ENCODE data around the gene TPCN1.

The TPCN1 gene

DNA sequence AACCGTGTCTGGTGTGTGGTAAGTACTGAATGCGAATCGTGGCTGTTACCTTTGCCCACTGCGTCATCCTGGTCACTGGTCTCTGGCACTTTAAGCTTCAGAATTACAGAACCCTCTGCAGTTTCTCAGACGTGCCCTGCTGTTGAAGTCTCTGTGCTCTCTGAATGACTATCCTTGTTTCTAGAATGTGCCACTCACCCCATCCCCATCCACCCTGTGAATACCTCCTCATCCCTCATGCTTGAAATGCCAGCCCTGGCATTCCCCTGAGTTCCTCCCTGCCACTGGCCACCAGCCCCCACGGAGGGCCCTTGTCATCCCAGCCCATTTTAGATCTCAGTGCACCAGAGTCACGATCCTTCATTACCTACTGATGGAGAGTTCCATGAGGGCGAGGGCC lies 21.3 kb downstream of the TPCN1 start:
- no peak for DNase-seq

DNA sequence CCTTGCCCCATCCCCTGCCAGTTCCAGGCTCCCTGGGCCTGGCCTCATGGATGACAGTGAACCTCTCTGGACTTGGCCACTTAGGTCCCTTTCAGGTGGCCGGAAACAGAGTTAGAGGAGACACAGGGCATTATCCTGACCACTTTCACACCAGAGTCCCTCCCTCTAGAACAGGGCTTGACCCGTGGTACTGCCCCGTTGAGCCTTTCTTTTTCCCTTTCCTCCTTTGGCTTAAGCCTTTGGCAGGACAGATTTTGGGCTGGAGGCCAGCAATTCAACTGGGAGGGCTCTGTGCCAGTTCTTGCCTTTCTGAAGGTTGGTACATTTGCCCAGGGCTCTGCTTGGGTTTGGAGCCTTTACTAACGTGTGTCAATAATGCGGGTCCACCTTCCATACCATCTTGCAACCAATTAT lies 22.8 kb downstream of the TPCN1 start:
- no peak for DNase-seq

DNA sequence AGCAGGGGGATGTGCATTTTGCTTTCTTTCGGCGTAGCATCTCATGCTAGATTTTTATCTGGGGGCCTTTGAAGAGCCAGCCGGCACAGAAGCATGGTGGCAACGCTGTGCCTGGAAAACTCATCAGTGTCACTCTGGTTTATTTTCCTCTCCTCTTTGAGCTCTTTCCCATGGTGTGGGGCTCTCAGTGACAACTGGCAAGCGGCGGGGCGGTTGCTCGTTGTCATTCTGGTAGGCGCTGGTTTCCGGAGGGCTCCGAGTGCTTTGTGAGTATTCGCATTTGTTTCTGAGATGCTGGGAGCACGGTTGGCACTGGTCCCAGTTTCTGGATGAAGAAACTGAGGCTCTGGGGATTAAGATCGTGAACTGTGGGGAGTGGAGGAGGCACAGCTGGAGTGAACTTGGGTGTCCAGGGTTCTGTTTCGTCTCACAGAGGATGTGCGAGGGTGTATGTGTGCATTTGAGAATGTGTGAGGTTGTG lies 23.3 kb downstream of the TPCN1 start:
- DNase-seq, result no peak

DNA sequence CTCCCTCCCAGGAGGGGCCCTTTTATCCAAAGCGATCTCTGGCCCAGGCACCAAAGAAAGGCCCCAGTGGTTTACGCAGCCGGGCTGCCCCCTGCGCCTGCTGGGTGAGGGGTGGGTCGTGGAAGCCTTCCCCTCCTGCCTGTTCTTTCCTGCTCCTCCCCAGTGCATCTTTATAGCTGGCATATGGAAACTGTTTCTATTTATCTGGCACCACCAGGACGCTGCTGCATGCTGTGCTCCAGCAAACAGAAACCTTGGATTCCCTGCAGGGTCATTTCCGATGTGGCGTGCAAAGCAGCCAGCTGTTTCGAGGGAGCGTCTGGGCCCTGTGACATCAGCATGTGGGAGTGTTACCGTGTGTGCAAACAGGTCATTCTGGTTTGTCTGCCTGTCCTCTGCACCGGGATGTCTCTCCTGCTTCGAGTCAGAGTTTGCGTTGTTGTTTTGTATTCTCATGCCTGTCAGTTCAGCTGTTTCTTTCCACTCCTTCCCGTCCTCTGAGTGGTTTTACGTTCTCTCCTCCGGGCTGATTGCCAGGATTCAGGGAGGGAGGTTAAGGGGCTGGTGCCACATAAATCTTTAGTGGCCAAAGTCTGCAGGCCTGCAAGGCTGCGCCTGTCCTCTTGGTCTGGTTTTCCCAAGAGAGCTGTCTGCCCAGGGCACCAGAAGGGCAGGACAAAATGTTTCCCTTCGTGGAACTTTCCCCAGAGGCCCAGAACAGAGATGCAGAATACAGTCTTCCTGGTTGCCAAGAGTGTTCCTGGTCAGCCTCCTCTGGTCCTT lies 24.6 kb downstream of the TPCN1 start:
- DNase-seq, result no peak

DNA sequence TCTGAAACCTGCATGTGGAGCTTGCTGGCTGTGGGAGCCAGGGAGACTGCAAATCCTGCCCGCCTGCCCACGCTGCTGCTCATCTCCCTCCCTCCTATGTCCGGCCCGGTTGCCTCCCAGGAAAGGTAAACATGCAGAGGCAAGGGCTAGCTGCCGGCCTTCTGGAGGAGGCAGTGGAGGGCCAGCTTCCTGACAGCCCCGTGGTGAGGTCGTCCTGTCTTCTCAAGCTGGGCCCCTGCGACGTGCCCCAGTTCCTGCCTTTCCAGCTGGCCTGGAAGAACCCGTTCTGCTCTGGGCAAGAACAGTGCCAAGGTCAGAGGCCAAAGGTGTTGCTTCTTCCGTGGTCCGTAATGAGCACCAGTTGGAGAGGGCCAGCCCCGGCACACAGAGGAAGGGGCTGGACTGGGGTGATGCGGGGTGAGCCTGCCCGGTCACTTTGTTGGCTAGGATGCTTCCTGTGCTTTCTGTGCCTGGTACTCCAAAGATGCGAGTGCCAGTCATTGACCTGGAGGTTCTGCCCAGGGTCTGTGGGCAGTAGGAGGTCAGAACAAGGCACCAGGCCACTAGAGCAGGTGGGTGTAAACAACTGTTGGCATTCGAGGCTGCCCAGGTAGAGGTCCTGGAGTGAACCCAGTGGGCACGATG lies 25.3 kb downstream of the TPCN1 start:
- DNase-seq, result no peak

DNA sequence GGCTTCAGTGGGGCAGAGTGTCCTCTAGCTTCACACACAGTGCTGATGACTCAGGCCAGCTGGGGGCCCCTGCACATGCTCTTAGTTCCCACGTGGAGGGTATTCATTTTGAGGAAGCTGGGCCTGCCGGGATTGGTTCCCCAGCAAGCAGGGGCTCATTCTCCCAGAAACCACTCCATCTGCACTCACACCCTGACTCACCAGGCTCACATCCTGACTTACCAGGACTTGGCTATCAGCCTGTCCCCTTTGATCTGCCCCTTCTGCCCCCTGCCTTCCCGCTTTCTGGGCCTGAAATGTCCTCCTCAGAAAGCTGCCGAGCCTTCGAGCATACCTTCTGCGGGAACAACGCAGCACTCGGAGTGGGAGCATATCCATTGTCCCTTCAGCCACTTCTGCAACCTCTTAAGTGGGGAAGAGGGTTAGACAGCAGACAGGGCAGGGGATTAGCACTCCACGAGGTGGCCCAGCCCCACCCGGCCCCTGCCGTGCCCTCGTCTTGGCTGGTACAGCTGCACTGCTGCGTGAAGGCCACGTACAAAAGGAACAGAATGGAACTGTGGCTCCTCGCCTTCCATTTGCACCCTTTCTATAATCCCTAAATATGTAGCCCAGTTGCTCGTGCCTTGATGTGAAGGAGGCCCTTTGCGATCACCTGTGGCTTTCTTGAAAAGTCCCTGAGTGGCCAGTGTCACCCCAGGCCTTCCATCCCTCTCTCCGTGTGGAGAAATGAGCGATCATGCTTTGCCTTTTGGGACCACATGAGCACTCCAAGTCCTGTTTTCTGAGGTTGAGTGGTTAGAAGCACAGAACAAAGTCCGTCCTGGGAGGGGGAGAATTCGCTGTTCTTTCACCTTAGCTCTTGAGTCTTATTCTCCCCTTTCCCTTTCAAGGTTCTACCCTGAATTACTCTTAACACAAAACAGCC lies 26.1 kb downstream of the TPCN1 start:
- DNase-seq, result no peak

DNA sequence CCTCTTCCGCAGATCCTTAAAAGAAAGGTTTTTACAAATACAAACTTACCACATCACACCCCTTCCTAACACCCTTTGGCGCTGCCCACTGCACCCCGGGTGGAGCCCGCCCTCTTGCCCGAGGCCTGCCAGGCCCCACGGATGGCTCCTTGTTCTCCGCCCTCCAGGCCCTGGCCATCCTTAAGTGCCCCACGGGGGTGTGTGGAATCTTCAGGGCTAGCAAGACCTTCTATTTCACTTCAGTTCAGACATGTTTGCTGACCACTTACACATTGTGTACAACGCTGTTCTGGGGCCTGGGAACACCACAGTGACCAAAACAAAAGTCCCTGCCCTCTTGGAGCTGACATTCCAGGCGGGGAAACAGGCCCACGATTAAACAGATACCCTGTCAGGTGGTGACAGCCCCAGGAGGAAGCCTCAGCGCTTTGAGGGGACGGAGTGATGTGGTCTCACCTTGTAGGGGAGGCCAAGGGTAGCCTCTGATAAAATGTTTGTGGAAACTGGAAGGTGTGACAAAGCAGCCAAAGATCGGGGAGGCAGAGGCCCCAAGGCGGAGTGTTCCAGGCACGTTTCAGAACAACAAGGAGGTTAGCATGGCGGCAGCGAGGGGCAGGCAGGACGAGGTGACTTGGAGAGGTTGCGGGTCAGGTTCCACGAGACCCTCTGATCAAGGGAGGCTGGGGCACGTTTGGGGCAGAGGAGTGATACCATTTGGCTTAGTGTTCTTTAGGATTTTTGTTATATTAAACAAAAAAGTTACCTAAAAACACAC lies 27.0 kb downstream of the TPCN1 start:
- no peak for DNase-seq

DNA sequence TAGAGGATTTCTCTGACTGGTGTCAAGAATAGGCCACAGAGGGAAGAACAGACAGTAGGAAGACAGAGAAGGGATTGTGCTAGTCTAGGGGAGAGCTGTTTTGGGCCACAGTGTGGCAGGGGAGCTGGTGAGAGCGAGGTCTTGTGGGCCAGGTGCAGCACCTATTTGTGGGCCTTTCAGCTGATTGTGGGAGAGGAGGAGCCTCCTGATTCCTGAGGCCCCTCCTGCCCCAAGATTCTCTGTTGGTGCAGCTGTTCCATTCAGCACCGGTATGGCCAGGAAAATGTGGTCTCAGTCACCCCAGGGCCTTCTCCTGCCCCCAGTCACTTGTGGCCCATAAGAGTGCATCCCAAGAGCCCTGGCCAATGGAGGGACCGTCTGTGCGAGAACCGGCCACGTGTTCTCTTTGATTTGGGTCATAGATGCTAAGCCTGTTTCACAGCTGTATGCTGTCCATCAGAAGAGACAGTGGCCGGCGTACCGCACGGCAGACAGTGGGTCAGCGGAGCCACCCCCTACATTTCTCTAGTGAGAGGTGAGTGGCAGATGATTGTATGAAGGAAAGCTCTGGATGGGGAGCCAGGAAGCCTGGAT lies 27.7 kb downstream of the TPCN1 start:
- DNase-seq, result no peak

DNA sequence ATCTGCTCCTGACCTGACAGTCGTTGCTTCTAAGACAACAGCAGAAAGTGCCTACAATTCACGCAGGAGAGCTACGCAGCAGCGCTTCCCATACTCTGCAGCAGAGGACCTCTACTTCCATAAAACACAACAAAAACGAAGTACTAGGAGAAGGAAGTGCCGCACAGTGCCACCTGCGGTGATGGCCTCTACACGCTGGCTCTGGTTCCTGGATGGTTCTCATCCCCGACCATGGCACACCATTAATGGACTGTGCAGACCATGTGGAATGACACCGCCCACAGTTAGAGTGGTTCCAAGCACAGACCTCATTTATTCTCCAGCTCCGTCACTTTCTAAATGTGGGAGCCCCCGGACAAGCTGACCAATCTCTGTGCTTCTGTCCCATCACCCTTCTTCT lies 28.3 kb downstream of the TPCN1 start:
- no peak for DNase-seq

DNA sequence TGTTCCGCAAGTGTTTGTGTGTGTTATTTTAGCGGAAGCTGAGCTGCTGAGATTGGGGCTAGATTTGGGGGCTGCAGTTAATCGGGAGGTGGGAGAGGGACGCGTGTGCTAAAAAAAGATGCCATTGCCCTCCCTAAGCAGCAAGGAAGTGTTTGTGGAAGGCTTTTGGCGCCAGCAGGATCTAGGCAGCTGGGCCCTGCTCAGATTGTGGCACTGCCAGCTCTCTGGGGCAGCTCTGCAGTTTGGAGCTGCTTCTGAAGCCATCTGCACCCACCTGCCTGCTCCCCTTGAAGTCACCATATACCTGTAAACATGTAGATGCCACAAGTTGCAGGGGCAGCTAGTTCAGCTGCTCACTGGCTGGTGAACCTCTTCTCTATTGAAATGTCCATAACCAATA lies 28.8 kb downstream of the TPCN1 start:
- no peak for DNase-seq

DNA sequence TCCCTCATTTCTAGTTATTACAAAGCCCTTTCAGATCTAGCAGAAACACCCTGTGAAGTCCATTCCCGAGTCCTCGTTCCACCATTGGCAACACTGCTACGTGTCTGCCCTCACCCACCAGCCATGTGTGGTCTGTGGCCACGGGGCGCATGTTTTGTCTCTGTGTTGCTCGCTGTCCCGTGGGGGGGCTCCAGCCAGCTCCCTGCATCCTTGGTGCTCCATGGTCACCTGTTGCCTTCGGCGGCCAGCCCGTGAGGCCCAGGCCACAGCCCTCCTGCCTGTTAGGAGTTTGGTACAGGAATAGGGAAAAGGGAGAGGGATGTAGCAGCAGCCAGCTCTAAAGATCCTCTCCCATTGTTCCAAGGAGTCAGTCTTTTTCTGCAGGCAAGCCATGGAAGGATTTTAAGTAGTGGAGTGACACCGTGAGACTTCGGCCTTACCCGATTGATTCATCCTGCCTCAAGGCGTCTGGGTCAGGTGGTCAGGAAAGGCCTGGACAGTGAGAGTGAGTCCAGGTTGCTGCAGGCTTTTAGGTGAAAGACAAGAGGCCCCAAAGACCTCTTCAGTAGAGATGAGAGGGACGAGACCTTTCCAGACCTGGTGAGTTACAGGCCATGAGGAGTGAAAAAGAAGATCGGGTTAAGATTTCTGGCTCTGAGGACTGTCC lies 30.3 kb downstream of the TPCN1 start:
- no peak for DNase-seq

DNA sequence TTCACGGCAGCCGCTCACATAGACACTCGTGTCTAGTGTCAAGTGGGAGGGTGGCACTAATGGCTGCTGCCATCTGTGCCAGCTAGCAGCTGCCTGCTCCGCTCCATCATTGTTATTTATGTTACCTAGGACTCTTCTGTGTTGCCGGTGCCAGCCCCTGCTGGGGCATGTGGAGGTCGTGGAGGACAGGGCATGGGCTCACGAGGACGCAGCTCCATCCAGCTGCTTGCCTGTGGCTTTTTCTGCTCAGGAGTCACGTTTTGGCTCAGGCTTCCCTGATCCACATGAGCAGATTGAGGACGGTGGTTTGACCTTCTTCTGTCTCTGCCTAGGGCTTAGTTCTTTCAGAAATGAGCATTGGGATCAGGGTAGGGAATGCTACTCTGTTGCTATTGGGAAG lies 31.2 kb downstream of the TPCN1 start:
- no peak for DNase-seq

DNA sequence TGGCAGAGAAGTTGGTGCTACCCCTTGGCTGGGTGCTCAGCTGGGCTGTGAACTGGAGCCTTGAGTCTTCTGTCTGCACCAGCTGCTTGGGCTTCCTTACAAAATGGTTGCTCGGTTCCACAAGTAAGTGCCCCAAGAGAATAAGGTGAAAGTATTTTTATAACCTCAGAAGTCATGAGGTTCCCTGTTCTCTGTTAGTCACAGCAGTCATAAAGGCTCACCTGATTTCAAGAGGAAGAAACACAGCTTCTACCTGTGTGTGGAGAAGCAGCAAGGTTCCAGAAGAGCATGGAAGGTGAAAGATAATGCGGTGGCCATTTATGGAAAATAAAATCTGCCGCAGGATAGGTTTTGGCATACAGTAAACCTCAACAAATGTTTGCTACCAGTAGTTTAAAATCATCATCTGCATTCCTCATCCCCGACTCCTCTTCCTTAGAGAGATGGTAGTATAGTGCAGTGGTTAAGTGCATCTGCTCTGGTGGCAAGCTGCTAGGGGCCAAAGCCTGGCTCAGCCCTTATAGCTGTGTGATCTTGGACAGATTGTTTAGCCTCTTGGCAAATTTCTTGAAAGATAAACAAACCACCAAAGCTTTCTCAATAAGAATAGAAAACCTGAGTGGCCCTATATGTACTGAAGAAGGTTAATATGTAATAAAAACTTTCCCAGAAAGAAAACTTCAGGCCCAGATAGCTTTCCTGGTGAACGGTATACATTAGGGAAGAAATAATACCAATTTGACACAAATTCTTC lies 32.4 kb downstream of the TPCN1 start:
- DNase-seq, result no peak

DNA sequence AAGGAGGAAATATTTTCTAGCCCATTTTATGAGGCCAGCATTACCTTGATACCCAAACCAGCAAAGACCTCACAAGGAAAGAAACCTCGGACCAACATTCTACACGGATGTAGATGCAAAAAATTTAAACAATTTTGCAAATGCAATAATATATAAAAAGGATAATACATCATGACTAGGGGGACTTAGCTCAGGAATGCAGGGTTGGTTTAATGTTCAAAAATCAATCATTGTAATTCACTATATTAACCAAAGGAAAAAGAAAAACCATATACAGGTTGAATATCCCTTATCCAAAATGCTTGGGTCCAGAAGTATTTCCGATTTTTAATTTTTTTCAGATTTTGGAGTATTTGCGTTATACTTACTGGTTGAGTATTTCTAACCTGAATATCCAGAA lies 33.0 kb downstream of the TPCN1 start:
- no peak for DNase-seq

DNA sequence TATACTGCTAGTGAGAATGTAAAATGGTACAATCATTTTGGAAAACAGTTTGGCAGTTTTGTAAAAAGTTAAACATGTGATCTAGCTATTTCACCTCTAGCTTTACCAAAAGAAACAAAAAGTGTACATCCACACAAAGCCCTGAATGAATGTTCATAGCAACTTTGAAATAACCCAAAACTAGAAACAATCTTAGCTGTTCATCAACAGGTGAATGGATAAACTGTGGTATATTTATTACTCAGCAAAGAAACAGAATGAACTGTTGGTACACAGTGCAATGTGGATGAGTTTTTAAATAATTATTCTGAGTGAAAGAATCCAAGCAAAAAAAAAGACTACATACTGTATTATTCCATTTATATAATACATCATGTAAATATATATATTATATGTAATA lies 36.3 kb downstream of the TPCN1 start:
- DNase-seq, result no peak

DNA sequence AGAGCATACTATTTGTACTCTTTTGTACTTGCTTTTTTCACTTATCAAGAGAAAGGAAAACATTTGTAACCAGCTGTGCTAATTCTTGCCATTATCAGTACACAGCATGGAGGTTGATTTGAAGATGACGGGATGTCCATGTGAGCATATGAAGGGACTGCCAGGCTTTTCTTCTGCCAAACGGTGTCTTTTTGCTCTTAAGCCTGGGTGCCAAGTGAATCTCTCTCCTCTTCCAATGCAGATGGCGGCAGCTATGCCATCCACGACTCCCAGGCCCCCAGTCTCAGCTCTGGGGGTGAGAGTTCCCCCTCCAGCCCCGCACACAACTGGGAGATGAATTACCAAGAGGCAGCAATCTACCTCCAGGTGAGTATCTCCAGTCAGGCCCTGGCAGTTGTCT lies 38.9 kb downstream of the TPCN1 start:
- no peak for DNase-seq

DNA sequence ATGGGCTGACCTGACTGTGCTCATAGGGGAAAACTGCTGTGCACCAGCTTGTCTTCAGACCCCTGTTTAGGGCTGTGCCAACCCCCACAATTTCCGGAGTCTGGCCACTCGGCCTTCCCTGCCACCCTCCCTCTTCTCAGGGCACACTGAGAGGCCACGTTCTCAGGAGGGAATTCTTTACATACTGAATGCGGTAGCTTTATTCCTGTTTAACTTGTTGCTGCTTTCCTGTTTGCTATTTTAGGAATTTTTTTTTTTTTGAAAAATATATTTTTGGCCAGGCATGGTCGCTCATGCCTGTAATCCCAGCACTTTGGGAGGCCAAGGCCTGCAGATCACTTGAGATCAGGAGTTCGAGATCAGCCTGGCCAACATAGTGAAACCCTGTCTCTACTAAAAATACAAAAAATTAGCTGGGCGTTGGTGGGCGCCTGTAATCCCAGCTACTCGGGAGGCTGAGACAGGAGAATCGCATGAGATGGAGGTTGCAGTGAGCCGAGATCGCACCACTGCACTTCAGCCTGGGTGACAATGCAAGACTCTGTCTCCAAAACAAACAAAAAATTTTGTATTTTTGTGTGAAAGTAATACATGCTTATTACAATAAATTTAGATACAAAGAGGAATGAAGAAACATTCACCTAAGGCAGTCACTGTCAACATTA lies 39.5 kb downstream of the TPCN1 start:
- DNase-seq, result no peak

DNA sequence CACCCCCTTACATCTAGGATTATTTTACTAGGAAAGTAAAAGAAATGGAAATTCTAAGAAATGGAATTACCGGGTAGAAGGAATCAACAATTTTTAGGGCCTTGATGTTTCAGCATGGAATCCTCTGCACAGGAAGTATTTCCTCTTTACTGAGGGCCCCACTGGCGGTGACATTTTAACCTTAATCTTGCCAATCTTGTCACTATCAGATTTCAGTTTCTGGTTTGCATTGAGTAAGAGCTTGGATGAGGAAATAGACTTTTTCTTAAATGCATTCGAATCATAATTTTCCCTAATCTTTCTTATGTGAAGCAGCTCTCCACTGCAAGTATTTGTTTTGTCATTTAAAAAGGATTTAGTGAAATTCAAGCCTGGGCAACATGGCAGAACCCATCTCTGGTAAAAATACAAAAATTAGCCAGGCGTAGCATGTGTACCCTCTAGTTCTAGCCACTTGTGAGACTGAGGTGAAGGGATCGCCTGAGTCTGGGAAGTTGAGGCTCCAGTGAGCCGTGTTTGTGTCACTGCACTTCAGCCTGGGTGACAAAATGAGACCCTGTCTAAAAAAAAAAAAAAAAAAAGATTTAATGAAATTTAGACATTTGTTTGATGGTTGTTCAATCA lies 40.7 kb downstream of the TPCN1 start:
- no peak for DNase-seq

DNA sequence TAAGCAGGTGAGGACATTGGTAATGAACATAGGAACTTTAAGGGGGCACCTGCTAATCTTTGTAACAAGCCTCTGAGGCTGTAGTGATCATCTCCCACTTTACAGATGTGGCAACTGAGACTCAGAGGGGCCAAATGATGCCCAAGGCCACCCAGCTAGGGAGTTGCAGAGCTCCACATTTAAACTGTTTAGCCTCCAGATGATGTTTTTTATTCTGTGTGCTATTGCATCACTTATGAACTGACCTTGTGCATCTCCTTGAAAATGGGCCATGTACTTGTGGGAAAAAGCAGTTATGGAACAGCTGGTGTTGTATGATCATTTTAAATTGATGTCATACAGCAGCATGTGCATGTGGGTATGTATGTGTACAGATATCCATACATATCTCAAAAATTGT lies 41.4 kb downstream of the TPCN1 start:
- DNase-seq, result no peak

DNA sequence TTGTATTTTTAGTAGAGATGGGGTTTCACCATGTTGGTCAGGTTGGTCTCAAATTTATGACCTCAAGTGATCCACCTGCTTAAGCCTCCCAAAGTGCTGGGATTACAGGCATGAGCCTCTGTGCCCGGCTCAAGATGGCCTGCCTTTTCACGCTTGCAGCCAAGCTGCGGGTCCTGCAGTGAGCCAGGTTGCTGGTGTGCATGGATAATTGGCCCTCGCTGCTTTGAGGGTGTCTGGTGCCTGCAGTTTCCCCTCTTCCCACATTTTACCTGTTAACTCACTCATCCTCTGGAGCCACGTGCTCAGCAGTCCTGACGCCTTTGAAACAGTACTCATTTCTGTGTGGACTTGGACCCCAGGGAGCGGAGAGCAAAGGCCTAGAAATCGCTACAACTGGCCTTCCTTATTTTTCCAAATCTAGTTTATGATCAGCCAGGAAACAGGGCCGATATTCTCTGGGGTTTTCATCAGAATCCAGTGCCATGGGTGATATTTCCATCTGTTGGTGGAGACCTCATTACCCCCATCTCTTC lies 42.2 kb downstream of the TPCN1 start:
- no peak for DNase-seq

Measured in activated CD8-positive, alpha-beta memory T cell treated with anti-CD3 and anti-CD28 coated beads, Interleukin-2, amount 50 U/mL, for 48 hours (primary cell).